MCF 10A (cell line): ENCODE results near the gene SERPINI1. TPM values are rescaled to one million over a fixed set of nuclear protein-coding genes. Genes with fewer than 3 reads are reported as not detected.

ENCODE experiments used
- BruUV-seq: library from RNA; stranded (reverse); fragments of 400-500 nt; replicated peaks from 2 replicates; lab custom pipeline; 2021; lab: Mats Ljungman, UMichigan
- CTCF ChIA-PET: fragments of 300-600 bp; sonication (Branson Sonifier 250); formaldehyde crosslinking; extraction: SDS; loops from one replicate; lab custom pipeline; 2021; ENCODE audit warnings: antibody characterized with exemption, inconsistent platforms; lab: Yijun Ruan, JAX
- POLR2A ChIA-PET: fragments of 300-600, 350-650 bp; sonication (Branson Sonifier 250); formaldehyde crosslinking; extraction: SDS; loops from one replicate; lab custom pipeline; 2020; ENCODE audit warnings: antibody characterized with exemption, inconsistent platforms; lab: Yijun Ruan, JAX
- DNase-seq: peaks from one replicate; pipeline ENCODE4 v3.0.0-alpha.2; 2018; ENCODE audit not compliant: unreplicated experiment
- H3K27ac Mint-ChIP-seq: one replicate; pipeline ENCODE4 v1.8.0; 2022; ENCODE audit warnings: mild to moderate bottlenecking, low read depth, mixed read lengths; ENCODE audit not compliant: unreplicated experiment
- H3K27me3 Mint-ChIP-seq: one replicate; pipeline ENCODE4 v1.8.0; 2022; ENCODE audit warnings: mixed read lengths; ENCODE audit not compliant: insufficient read depth, unreplicated experiment
- H3K36me3 Mint-ChIP-seq: one replicate; pipeline ENCODE4 v1.8.0; 2022; ENCODE audit warnings: mild to moderate bottlenecking, moderate library complexity, mixed read lengths; ENCODE audit not compliant: insufficient read depth, unreplicated experiment
- H3K4me1 Mint-ChIP-seq: one replicate; pipeline ENCODE4 v1.8.0; 2022; ENCODE audit warnings: mixed read lengths; ENCODE audit not compliant: insufficient read depth, unreplicated experiment
- H3K4me3 Mint-ChIP-seq: one replicate; pipeline ENCODE4 v1.8.0; 2022; ENCODE audit warnings: mild to moderate bottlenecking, moderate library complexity, mixed read lengths; ENCODE audit not compliant: unreplicated experiment
- H3K9me3 Mint-ChIP-seq: one replicate; pipeline ENCODE4 v1.8.0; 2022; ENCODE audit warnings: mixed read lengths; ENCODE audit not compliant: unreplicated experiment
- intact Hi-C: fragments of 100-400 bp; cut with micrococcal nuclease; formaldehyde crosslinking; loops from 2 replicates; pipeline ENCODE4 v1.14.1; 2022
- total RNA-seq: library from RNA; stranded (reverse); gene quantifications from 2 replicates; pipeline ENCODE4 v1.2.3, GENCODE V29; 2022
- TF ChIP-seq, protein P1 (sequence below): fragments of 200-600 bp; IDR thresholded peaks from one replicate; pipeline ENCODE4 v1.8.0; 2022; ENCODE audit warnings: antibody characterized with exemption, mild to moderate bottlenecking; ENCODE audit not compliant: unreplicated experiment

SERPINI1 gene
- total RNA-seq, 1 experiment from 2014 or later = 2.6 TPM

DNA sequence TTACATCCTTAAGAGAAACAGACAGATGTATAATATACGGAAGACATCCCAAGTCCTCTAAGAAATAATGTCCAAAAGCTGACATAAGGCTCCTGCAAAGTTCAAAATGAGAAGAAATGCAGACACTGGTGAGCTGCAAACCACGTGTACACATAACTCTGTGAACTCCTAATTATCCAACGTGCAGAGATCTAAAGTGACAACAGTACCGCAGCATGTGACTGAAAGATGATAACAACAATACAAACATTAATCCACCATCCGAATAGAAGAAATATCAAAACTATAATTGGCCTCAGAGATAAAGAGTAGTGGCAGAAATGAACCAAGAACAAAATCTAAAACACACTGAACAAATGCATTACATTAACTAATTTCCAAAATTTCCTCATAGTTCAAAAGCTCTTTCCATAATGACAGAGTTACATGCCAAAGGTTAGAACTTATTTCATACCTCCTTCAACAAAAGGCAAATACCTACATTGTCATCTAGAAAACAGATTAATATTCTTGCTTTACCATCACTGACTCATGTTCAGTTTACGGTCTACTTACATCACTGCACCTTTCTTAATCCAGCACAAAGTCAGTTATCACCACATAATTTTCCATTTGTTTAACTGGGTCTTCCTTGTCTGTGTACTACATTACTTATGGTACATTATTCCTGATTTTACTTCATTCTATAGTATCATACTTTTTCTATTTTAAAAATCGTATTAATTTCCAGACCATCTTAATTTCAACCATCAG is 3.0 kb upstream of the SERPINI1 start:
- H3K4me1 Mint-ChIP-seq = peaks cover 40% of the 10 kb centered on the region
- H3K27ac Mint-ChIP-seq = peak overlapping the region; percentile 1
- TF ChIP-seq, protein P1, sequence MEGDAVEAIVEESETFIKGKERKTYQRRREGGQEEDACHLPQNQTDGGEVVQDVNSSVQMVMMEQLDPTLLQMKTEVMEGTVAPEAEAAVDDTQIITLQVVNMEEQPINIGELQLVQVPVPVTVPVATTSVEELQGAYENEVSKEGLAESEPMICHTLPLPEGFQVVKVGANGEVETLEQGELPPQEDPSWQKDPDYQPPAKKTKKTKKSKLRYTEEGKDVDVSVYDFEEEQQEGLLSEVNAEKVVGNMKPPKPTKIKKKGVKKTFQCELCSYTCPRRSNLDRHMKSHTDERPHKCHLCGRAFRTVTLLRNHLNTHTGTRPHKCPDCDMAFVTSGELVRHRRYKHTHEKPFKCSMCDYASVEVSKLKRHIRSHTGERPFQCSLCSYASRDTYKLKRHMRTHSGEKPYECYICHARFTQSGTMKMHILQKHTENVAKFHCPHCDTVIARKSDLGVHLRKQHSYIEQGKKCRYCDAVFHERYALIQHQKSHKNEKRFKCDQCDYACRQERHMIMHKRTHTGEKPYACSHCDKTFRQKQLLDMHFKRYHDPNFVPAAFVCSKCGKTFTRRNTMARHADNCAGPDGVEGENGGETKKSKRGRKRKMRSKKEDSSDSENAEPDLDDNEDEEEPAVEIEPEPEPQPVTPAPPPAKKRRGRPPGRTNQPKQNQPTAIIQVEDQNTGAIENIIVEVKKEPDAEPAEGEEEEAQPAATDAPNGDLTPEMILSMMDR = no peak
- CTCF ChIA-PET = interaction anchor here (0.7 to 0.8 kb wide), 2 partner anchors 8 to 308 kb away, joined by 3 read pairs; no protein-coding TSS in a partner anchor
- DNase-seq = peak; percentile 8
- intact Hi-C loops = no loop called here
- no peaks in the 10 kb centered on the region for H3K9me3 Mint-ChIP-seq
- POLR2A ChIA-PET = no interaction called here
- H3K27me3 Mint-ChIP-seq = no peaks in the 10 kb centered on the region
- peak overlapping the region; percentile 56 for H3K4me3 Mint-ChIP-seq
- BruUV-seq = no TSS peak
- peaks cover 7% of the 10 kb centered on the region for H3K36me3 Mint-ChIP-seq

DNA sequence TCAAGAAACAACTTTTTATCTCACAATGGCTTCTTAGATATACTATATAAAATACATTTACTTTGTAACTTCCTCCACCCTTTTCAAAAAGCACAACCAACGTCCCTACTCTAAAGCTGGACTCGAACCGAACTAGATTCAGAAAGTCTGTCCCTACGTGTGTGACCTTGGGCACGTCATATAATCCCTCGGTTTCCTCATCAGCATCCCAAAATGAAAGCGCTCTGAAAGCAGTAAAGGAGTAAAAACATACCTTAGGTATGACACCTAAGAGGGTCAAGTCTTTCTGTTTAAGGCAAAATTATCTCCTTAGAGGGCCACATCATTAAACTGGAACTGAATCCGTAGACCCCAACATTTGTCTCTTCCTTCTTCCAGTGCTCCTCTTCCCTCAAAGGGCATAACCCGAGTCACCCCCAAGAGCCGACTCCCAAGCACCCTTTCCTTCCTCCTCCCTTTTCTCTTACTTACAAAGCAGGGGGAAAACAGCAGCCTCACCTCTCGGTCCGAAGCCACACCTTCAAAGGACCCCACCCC is 1.5 kb upstream of the SERPINI1 start:
- Mint-ChIP-seq H3K4me3 (no peak overlapping the region), H3K9me3 (no peaks in the 10 kb centered on the region), H3K27ac (no peak overlapping the region), H3K27me3 (no peaks in the 10 kb centered on the region), H3K36me3 (peaks cover 7% of the 10 kb centered on the region), H3K4me1 (peaks cover 27% of the 10 kb centered on the region)
- TSS peak; percentile 67 for BruUV-seq
- intact Hi-C loops = no loop called here
- TF ChIP-seq, protein P1 = no peak
- CTCF ChIA-PET = no interaction called here
- POLR2A ChIA-PET = interaction anchor here (0.6 to 2.7 kb wide), 4 partner anchors 14 to 148 kb away, joined by 3 to 19 read pairs (median 6); no protein-coding TSS in a partner anchor
- peak; percentile 39 for DNase-seq

DNA sequence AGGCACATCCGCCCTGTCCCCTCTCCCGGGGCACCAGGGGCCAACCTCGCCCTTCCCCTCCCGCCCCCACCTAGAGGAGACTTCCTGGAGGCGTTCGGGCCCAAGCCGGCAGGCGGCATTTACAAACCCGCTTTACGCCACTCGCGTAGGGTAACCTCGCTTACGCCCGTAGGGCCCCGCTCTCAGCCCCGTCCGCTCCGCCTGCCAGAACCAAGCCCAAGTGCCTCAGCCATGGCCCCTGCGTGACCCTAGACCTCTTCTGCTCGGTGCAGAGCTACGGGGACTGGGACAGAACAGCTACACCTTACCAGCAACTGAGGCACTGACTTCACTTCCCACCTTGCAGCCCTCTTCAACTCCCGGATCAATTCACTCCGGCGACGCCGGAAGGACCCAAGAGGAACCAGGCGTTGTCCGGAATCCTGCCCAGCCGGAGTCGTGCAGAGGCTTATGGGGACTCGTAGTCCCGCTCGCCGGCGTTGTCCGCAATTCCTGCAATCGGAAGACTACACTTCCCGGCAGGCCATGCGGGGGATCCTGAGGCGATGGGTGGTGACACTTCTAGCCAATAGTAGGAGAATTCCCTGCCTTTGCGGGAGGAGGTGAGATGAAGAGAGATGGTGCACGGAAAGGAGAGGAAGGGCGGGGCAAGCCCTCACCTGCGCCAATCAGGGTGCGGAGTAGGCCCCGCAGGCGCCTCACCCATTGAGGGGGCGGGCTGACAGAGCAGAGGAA is 856 bp upstream of the SERPINI1 start, which contains the start of gene PDCD10:
TSS of gene PDCD10 (minus strand) at position 395 of the 735 bp plus-strand sequence. CDS start 14,735 bp downstream, outside the sequence.
- DNase-seq = peak; percentile 100
- ChIA-PET CTCF (interaction anchor here (0.9 to 2.4 kb wide), 2 partner anchors 105 to 355 kb away, joined by 3 to 8 read pairs; partner anchors contain the start of gene ZBBX), POLR2A (interaction anchor here (0.6 to 3.0 kb wide), 16 partner anchors 9 to 1858 kb away, joined by 3 to 19 read pairs (median 4); no protein-coding TSS in a partner anchor)
- BruUV-seq = no TSS peak
- intact Hi-C loops = loop anchor here (5.0 kb wide), 2 partner anchors 137 to 148 kb away; no protein-coding TSS in a partner anchor
- no peak within 1 kb of the TSS for H3K27ac Mint-ChIP-seq
- no peaks in the 10 kb centered on the region for H3K9me3 Mint-ChIP-seq
- H3K36me3 Mint-ChIP-seq = peaks cover 7% of the 10 kb centered on the region
- peaks cover 22% of the 10 kb centered on the region for H3K4me1 Mint-ChIP-seq
- no peaks in the 10 kb centered on the region for H3K27me3 Mint-ChIP-seq
- no peak within 1 kb of the TSS for H3K4me3 Mint-ChIP-seq
- TF ChIP-seq, protein P1 = no peak
